GM19023 (cell line): ENCODE measurements around the gene ACSM6.
"Not testable (repeated sequence)": the region's sequence is repeated elsewhere in the genome, so short reads cannot be mapped to it uniquely, and the experiment has no call there.

Experiments
- ATAC-seq: cut with Tn5 transposase; IDR thresholded peaks from one replicate; pipeline ENCODE4 v1.9.1; 2021; ENCODE audit warnings: mild to moderate bottlenecking, moderate library complexity; ENCODE audit not compliant: unreplicated experiment

The ACSM6 gene, protein sequence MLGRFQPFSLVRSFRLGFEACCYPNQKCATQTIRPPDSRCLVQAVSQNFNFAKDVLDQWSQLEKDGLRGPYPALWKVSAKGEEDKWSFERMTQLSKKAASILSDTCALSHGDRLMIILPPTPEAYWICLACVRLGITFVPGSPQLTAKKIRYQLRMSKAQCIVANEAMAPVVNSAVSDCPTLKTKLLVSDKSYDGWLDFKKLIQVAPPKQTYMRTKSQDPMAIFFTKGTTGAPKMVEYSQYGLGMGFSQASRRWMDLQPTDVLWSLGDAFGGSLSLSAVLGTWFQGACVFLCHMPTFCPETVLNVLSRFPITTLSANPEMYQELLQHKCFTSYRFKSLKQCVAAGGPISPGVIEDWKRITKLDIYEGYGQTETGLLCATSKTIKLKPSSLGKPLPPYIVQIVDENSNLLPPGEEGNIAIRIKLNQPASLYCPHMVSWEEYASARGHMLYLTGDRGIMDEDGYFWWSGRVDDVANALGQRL

GRCh38 chr10:95193944-95194343 is at the start of gene ACSM6:
Gene ACSM6 (plus strand): TSS chr10:95194238. CDS start chr10:95194486, 248 bp downstream.
- no peak for ATAC-seq

- no peak for ATAC-seq
These were observed 25.3 kb upstream of the ACSM6 start for GRCh38 chr10:95168694-95169093.

DNA sequence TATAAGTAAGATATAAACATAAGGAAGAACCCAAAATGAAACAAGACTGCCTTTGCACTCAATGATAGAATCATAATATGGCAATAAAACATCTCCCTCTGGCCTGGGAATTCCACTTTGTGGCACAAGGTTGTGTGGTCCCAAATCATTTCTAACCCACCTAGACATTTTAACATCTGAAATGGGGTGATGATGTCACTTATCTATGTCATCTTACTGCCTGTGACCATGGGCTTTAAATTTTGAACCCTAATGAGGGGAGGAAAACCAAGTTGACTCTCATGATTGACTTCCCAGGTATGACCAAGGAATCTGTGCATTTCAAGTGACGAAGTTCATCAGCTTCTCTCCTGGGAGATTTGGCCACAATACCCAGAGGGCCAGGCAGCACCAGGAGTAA is 24.5 kb upstream of the ACSM6 start:
- no peak for ATAC-seq

DNA sequence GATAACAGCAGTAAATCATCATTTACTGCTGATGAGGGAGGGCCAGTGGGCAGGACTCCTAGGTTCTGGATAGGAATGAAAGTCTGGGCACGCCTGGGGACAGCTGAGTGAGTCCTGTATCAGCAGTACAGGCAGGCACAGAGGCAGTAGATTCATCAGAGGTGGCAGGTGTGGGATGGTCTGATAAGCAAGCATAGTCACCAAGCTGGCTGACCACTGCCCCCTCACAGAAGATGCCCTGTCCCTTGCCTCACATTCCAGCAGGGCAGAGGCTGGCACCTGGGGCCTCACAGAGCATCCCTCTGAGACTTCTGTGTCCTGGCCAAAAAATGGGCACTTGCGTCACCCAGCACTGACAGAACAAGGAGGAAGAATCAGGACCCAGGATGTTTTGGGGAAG is 23.2 kb upstream of the ACSM6 start:
- ATAC-seq: no peak

DNA sequence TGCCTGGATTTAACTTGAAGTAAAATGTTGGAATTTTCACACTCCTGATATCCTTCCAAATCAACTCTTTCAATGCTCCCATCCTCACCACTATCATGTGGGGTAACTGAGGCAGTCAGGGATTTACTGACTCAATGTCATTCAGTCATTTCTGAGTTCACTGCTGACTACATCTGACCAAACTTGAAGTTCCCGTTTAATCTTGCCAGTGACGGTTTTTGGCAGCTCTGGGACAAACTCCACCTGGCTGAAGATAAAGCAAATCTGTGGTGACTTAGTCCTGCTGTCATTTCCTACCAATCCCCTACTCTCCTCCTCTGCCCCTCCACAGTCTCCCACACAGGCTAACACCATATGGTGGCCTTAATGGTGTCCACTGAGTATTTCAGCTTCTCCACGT is 22.7 kb upstream of the ACSM6 start:
- no peak for ATAC-seq

DNA sequence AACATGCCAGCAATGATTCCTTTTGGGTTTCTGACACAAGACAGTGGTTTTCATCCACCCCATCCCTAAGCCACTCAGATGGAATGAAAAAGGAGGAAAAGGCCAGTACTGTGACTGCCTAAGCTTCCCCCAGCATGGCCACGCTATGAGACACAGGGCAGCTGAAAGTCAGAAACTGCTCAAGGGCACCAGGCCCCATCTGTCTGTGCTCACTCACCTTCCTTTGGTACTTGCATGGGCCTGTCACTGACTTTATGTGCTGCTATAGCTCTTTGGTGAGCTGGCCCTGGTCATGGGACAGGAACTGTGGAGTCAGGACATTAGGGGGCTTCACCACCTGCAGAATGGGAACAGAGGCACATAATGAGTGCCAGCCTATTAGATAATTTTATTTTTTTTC is 21.2 kb upstream of the ACSM6 start:
- ATAC-seq: no peak

GRCh38 chr10:95176101-95176500 is 17.9 kb upstream of the ACSM6 start:
- ATAC-seq: no peak

- no peak for ATAC-seq
These were observed 16.6 kb upstream of the ACSM6 start for GRCh38 chr10:95177429-95177828.

GRCh38 chr10:95178266-95178665 is 15.8 kb upstream of the ACSM6 start:
- ATAC-seq: no peak

DNA sequence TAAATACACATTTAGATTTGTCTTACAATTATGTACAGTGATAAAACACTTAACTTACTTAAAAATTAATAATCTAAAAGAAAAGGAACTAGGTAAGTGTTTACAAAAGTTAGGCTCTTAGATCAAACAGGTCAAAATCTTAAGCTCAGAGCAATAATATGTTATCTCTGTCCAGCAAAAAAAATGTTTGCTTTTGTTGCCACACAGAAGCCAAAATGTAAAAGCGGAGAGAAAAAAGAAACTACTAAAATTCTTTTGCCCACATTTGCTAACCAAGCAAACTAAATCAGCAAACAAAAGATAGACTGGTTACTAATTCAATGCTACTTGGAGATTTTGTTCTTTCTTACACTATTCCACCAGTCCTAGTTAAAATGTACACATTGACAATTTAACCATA is 15.2 kb upstream of the ACSM6 start:
- ATAC-seq: no peak

- ATAC-seq: no peak
These were observed 12.3 kb upstream of the ACSM6 start for GRCh38 chr10:95181726-95182125.

DNA sequence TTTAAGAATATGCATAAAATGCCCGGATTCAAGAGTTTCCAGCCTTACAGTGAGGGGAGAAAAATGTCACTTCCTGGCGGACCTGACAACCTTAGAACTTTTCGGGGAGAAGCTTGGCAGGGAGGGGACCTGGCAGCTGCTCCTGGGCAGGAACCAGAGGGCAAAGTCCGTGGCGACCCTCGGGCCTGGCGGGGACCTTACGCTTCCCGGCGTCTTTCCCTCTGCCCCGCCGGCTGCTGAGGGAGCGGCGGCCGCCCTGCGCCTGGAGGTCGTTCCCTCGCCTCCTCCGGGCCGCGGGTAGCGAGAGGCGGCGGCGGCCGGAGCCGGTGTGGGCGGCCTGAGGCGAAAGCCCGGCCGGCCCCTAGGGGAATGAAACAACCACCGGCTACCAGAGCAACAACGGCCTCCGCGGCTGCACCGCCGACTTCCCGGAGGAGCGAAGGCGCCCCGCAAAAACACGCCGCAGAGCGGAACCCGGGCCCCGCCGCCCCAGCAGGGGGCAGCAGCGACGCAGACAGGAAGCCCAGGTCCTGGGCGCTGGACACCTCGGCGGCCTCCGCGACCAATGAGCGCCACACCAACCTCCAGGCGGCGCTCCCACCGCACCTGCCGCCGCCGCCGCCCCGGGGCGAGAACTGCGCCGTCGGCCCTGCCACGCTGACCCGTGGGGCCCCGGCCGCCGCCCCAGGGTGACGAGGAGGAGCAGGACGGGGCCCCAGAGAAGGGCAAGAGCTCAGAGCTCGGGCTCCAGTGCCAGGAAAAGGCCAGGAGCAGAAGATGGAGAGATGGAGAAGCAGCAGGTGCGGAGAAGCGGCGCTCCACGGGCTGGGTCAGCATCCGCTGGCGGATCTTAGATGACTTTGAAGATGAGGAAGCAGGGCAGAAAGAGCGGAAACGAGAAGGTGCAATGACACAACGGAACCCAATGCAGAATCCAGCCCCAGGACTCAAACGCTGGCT is 10.5 kb upstream of the ACSM6 start:
- peak; percentile 97 for ATAC-seq

DNA sequence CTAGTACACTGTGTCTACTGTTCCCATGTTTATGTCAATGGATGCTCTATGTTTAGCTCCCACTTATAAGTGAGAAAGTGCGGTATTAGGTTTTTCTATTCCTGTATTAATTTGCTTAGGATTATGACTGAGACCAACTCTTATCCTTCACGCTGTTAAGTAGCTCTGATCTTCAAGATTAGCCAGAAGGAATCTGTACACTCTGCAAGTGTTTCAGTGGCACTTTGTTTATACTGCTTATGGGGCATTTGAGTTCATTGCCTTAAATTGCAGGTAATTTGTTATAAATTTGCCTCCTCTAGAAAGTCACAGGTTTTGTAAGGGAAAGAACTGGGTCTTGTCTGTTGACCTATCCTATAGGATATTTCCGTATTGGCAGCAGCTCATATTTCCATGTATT is 6.4 kb upstream of the ACSM6 start:
- ATAC-seq: no peak

GRCh38 chr10:95188593-95188992 is 5.4 kb upstream of the ACSM6 start:
- ATAC-seq: no peak

GRCh38 chr10:95196046-95196445 is 2.0 kb downstream of the ACSM6 start:
- ATAC-seq: no peak

- ATAC-seq: no peak
These were observed 7.7 kb downstream of the ACSM6 start for GRCh38 chr10:95201736-95202135.

GRCh38 chr10:95202865-95203264 is 8.8 kb downstream of the ACSM6 start:
- ATAC-seq: not testable (repeated sequence)

DNA sequence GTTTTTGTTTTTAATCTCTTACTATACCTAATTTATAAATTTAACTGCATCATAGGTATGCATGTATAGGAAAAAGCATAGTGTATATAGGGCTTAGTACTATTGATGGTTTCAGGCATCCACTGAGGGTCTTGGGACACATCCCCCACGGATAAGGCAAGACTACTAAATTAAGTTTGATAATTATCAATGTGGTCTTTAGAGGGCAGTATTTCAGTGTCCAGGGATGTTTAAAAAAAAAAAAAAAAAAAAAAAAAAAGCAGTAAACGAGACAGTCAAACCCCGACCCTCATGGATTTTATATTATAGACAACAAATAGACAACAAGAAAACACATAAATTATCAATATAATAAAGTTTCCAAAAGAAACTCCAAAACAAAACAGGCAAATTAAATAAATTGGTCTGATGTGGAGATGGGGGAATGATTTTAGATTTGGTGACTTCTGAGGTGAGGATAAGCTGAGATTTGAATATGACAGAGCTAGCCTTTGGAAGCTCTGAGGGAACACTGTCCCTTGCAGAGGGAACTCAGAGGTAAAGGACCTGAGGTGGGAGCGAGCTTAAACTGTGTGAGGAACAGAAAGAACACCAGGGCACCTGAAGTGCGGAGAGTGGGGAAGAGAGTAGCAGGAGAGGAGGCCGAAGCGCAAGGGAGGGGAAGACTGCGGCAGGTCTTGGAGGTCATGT is 14.8 kb downstream of the ACSM6 start:
- ATAC-seq: no peak

DNA sequence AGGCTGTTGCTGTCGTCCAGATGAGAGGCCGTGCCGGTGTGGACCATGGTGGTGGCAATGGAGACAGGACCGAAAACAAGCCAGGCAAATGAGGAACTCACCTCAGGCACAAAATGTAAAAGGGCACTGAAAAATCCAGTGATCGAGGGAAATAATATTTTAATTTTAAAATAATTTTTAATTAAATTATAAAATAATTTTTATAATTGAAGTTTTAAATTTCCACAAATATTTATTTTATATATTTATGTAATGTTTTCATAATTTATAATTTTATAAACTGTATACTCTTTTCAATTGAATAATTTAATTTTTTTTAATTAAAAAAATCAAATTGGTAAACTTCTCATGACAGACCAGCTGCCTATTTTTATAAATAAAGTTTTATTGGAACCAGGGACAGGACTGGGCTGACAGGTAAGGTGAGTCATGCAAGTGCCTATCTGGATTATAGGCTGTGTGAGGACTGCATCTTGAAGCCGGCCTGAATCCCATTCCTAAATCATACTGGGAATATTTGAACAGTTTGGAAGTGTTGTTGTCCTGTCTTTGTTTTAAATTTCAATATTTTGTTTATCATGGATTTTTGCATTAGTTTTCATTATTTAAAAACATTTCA is 15.6 kb downstream of the ACSM6 start:
- no peak for ATAC-seq

GRCh38 chr10:95211606-95212279 is 17.7 kb downstream of the ACSM6 start:
- ATAC-seq: no peak
